ENCODE measurements around the gene CIAPIN1.
"Not testable (repeated sequence)": the region's sequence is repeated elsewhere in the genome, so short reads cannot be mapped to it uniquely, and the experiment has no call there.

Gene CIAPIN1

GRCh38 chr16:57439947-57440346, 7.2 kb downstream of the CIAPIN1 start:
- not testable (repeated sequence) for DNase-seq

- DNase-seq = no peak
Observed at GRCh38 chr16:57435838-57436237, 11.3 kb downstream of the CIAPIN1 start.

GRCh38 chr16:57434003-57434402, 13.2 kb downstream of the CIAPIN1 start:
- no peak for DNase-seq

- DNase-seq = no peak
Observed at GRCh38 chr16:57432989-57433388, 14.2 kb downstream of the CIAPIN1 start.

GRCh38 chr16:57432505-57432904, 14.7 kb downstream of the CIAPIN1 start:
- DNase-seq = no peak

GRCh38 chr16:57430955-57431354, 16.2 kb downstream of the CIAPIN1 start:
- DNase-seq = no peak

GRCh38 chr16:57427824-57428223, 19.4 kb downstream of the CIAPIN1 start:
- DNase-seq = no peak

GRCh38 chr16:57427307-57427706, 19.9 kb downstream of the CIAPIN1 start:
- no peak for DNase-seq

GRCh38 chr16:57426356-57426755, 20.8 kb downstream of the CIAPIN1 start:
- DNase-seq = no peak

- DNase-seq = no peak
Observed at GRCh38 chr16:57424583-57424982, 22.6 kb downstream of the CIAPIN1 start.

- DNase-seq = no peak
Observed at GRCh38 chr16:57423152-57423551, 24.0 kb downstream of the CIAPIN1 start.

GRCh38 chr16:57422026-57422944, 24.9 kb downstream of the CIAPIN1 start:
- DNase-seq = peak; percentile 67

GRCh38 chr16:57419506-57419905, 27.7 kb downstream of the CIAPIN1 start:
- no peak for DNase-seq

- no peak for DNase-seq
Observed at GRCh38 chr16:57416084-57416483, 31.1 kb downstream of the CIAPIN1 start.

GRCh38 chr16:57413733-57414132, 33.5 kb downstream of the CIAPIN1 start:
- no peak for DNase-seq

- DNase-seq = no peak
Observed at GRCh38 chr16:57413301-57413730, 33.9 kb downstream of the CIAPIN1 start.

- DNase-seq = no peak
Observed at GRCh38 chr16:57412584-57412983, 34.6 kb downstream of the CIAPIN1 start.

GRCh38 chr16:57411362-57411976, 35.7 kb downstream of the CIAPIN1 start:
- DNase-seq = no peak

- DNase-seq = no peak
Observed at GRCh38 chr16:57409870-57410587, 37.2 kb downstream of the CIAPIN1 start.

GRCh38 chr16:57409065-57409464, 38.1 kb downstream of the CIAPIN1 start:
- no peak for DNase-seq

GRCh38 chr16:57407521-57408353, 39.4 kb downstream of the CIAPIN1 start:
- no peak for DNase-seq

- no peak for DNase-seq
Observed at GRCh38 chr16:57406881-57407280, 40.3 kb downstream of the CIAPIN1 start.

- DNase-seq = no peak
Observed at GRCh38 chr16:57405097-57405496, 42.1 kb downstream of the CIAPIN1 start.
